Suprapubic skin (tissue), 4 donors: ENCODE data around the gene CXCL5. TPM values are rescaled to one million over a fixed set of nuclear protein-coding genes. Genes with fewer than 3 reads are reported as not detected.

ENCODE experiments used
- DNase-seq, 2 donors: peaks; one replicate each; pipeline ENCODE4 v3.0.0-alpha.2; 2019; ENCODE audit warnings: low spot score in 2 of 2
- H3K27ac ChIP-seq: fragments of 200-600 bp; sonication (generic); one replicate; pipeline ENCODE4 v1.5.1; 2019
- H3K27me3 ChIP-seq: fragments of 200-600 bp; sonication (generic); one replicate; pipeline ENCODE4 v1.5.1; 2019
- H3K36me3 ChIP-seq: fragments of 200-600 bp; sonication (generic); one replicate; pipeline ENCODE4 v1.5.1; 2019
- H3K4me1 ChIP-seq: fragments of 200-600 bp; sonication (generic); one replicate; pipeline ENCODE4 v1.5.1; 2019
- H3K4me3 ChIP-seq: fragments of 200-600 bp; sonication (generic); one replicate; pipeline ENCODE4 v1.5.1; 2019; ENCODE audit warnings: mild to moderate bottlenecking
- H3K9me3 ChIP-seq: fragments of 200-600 bp; sonication (generic); one replicate; pipeline ENCODE4 v1.5.1; 2019
- EP300 ChIP-seq: sonication (generic); formaldehyde crosslinking; IDR thresholded peaks from one replicate; pipeline ENCODE4 v1.6.1; 2017; ENCODE audit warnings: antibody characterized with exemption
- POLR2A ChIP-seq, 2 donors: fragments of 450-650 bp; IDR thresholded peaks; one replicate each; pipeline ENCODE4 v1.6.1; 2017; ENCODE audit warnings: antibody characterized with exemption in 2 of 2, mild to moderate bottlenecking in 2 of 2, moderate library complexity in 2 of 2
- POLR2AphosphoS5 ChIP-seq, 3 donors: sonication (generic); formaldehyde crosslinking; IDR thresholded peaks; one replicate each; pipeline ENCODE4 v1.6.1; 2017; ENCODE audit warnings: antibody characterized with exemption in 3 of 3
- WGBS: methylation state at CpG from one replicate; pipeline ENCODE4 v1.1.5; 2018; 5-methylcytosine and 5-hydroxymethylcytosine counted together
- total RNA-seq, 4 donors: library from RNA; depleted of rRNA; stranded (reverse); fragments of >200 nt; gene quantifications; one replicate each; pipeline ENCODE4 v1.1.0, GENCODE V29; 2016
- TF ChIP-seq, protein P1 (sequence below), 2 donors: fragments of 200-600 bp in 1 of 2; fragments of 450-650 bp in 1 of 2; sonication (generic) in 1 of 2; IDR thresholded peaks; one replicate each; pipeline ENCODE4 v1.5.1; 2016 to 2019; ENCODE audit warnings: antibody characterized with exemption in 2 of 2, mild to moderate bottlenecking in 1 of 2, moderate library complexity in 1 of 2

Gene CXCL5
- total RNA-seq, 4 donors from 2014 or later, result not detected

DNA sequence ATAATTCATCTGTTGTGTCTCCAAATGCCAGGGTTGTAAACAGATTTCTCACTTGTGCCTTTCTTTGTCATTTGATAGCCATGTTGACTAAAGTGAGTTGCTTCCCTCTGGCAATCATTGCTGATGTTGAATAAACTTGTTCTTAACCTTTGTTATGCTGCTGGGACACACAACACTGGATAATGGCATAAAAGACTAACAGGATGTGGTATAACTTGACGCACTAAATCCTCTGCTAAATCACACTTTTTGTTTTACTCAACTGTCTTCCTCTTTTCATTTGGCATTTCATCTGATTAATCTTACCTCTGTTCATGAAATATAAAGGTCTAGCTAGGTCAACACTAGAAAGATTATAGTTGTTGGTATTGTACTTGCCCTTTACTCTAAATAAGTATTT is 17.6 kb upstream of the CXCL5 start:
- TF ChIP-seq EP300 (no peak), POLR2A (IDR thresholded peaks at IDR 0.05) (no peak), POLR2AphosphoS5 (IDR thresholded peaks at IDR 0.05) (no peak)
- TF ChIP-seq, protein P1, sequence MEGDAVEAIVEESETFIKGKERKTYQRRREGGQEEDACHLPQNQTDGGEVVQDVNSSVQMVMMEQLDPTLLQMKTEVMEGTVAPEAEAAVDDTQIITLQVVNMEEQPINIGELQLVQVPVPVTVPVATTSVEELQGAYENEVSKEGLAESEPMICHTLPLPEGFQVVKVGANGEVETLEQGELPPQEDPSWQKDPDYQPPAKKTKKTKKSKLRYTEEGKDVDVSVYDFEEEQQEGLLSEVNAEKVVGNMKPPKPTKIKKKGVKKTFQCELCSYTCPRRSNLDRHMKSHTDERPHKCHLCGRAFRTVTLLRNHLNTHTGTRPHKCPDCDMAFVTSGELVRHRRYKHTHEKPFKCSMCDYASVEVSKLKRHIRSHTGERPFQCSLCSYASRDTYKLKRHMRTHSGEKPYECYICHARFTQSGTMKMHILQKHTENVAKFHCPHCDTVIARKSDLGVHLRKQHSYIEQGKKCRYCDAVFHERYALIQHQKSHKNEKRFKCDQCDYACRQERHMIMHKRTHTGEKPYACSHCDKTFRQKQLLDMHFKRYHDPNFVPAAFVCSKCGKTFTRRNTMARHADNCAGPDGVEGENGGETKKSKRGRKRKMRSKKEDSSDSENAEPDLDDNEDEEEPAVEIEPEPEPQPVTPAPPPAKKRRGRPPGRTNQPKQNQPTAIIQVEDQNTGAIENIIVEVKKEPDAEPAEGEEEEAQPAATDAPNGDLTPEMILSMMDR (IDR thresholded peaks at IDR 0.05), result no peak

DNA sequence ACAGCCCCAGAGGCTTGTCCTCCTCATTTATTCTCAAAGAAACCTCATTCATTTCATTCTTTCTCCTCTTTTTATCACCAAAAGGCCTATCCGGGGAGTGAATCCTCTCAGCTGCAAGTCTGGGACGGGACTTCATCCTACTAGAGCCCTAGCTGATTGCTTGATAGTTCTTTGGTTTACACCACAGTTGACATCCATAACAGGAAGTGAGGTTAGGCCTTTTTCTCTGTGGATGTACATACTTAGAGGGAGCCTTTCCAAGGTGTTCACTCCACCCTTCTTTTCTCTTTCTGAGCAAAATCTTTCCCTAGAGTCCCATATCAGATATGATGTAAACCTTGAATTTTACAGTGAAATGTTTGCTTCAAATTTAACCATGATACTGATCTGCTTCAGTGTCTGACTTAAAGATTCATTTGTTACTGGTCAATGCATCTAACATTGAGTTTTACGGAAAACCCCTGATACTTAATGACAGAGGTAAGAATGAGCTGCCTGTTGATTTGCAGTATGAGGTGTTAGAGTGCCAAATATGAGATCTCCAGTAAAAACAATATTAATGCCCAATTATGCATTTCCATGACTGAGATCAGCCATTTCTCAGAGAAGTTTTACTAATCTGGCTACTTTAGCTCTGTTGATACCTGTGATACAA is 16.8 kb upstream of the CXCL5 start:
- Histone ChIP-seq H3K27me3 (no peaks in the 10 kb centered on the region), H3K27ac (no peak overlapping the region), H3K4me3 (no peak overlapping the region), H3K36me3 (no peaks in the 10 kb centered on the region), H3K4me1 (no peaks in the 10 kb centered on the region), H3K9me3 (no peaks in the 10 kb centered on the region)
- 91% methylated on average over 3 of the region's 3 CpGs for WGBS
- DNase-seq, result no peak
- TF ChIP-seq EP300 (no peak), POLR2AphosphoS5 (IDR thresholded peaks at IDR 0.05) (no peak), POLR2A (IDR thresholded peaks at IDR 0.05) (no peak)
- TF ChIP-seq, protein P1 (IDR thresholded peaks at IDR 0.05), result no peak

More for the DNA sequence above, 17.6 kb upstream of the CXCL5 start:
- Histone ChIP-seq H3K27me3 (no peaks in the 10 kb centered on the region), H3K4me1 (no peaks in the 10 kb centered on the region), H3K4me3 (no peak overlapping the region), H3K27ac (no peak overlapping the region), H3K9me3 (no peaks in the 10 kb centered on the region), H3K36me3 (no peaks in the 10 kb centered on the region)
- no peak for DNase-seq
- 35% methylated on average over 1 of the region's 1 CpG for WGBS

GRCh38 chr4:74014332-74014731 is 15.9 kb upstream of the CXCL5 start:
- no peak overlapping the region for H3K27ac ChIP-seq
- 8% methylated on average over 1 of the region's 1 CpG for WGBS
- no peak overlapping the region for H3K4me3 ChIP-seq
- no peaks in the 10 kb centered on the region for H3K36me3 ChIP-seq
- no peaks in the 10 kb centered on the region for H3K4me1 ChIP-seq
- no peaks in the 10 kb centered on the region for H3K27me3 ChIP-seq
- no peaks in the 10 kb centered on the region for H3K9me3 ChIP-seq
- TF ChIP-seq, protein P1 (IDR thresholded peaks at IDR 0.05), result no peak
- TF ChIP-seq POLR2AphosphoS5 (IDR thresholded peaks at IDR 0.05) (no peak), POLR2A (IDR thresholded peaks at IDR 0.05) (no peak), EP300 (no peak)
- DNase-seq, result no peak

- no peak for TF ChIP-seq POLR2AphosphoS5 (IDR thresholded peaks at IDR 0.05)
- TF ChIP-seq, protein P1 (IDR thresholded peaks at IDR 0.05), result no peak
- TF ChIP-seq POLR2A (IDR thresholded peaks at IDR 0.05), result no peak
- no peak for TF ChIP-seq EP300
- Histone ChIP-seq H3K36me3 (no peaks in the 10 kb centered on the region), H3K27ac (no peak overlapping the region), H3K27me3 (no peaks in the 10 kb centered on the region), H3K4me3 (no peak overlapping the region), H3K9me3 (no peaks in the 10 kb centered on the region), H3K4me1 (no peaks in the 10 kb centered on the region)
- WGBS, result 69% methylated on average over 2 of the region's 2 CpGs
- DNase-seq, result no peak
Observed at GRCh38 chr4:74013264-74013663, 14.8 kb upstream of the CXCL5 start.

- Histone ChIP-seq H3K36me3 (no peaks in the 10 kb centered on the region), H3K27ac (no peak overlapping the region), H3K4me3 (no peak overlapping the region), H3K4me1 (no peaks in the 10 kb centered on the region), H3K9me3 (no peaks in the 10 kb centered on the region), H3K27me3 (no peaks in the 10 kb centered on the region)
- WGBS, result 74% methylated on average over 4 of the region's 4 CpGs
- DNase-seq, result no peak
- TF ChIP-seq POLR2AphosphoS5 (IDR thresholded peaks at IDR 0.05), result no peak
- TF ChIP-seq, protein P1 (IDR thresholded peaks at IDR 0.05), result no peak
- no peak for TF ChIP-seq EP300
- no peak for TF ChIP-seq POLR2A (IDR thresholded peaks at IDR 0.05)
Observed at GRCh38 chr4:74012130-74012529, 13.7 kb upstream of the CXCL5 start.
